Mesenchymal stem cell (in vitro differentiated cells and primary cell): ENCODE results near the gene TSSK2.

ENCODE experiments used
- DNase-seq: peaks from one replicate; pipeline ENCODE4 v3.0.0-alpha.2; 2013
- H2AFZ ChIP-seq: one replicate; pipeline ENCODE4 v1.6.1; 2013; ENCODE audit warnings: low read depth, mild to moderate bottlenecking, control low read depth, inconsistent platforms, low read length, moderate library complexity
- H2AK5ac ChIP-seq: 2 replicates; pipeline ENCODE4 v1.6.1; 2013; ENCODE audit warnings: low read length, moderate library complexity, mild to moderate bottlenecking, inconsistent platforms; ENCODE audit not compliant: severe bottlenecking
- H2BK120ac ChIP-seq: one replicate; pipeline ENCODE4 v1.6.1; 2013; ENCODE audit warnings: low read depth, mild to moderate bottlenecking, inconsistent platforms, low read length, moderate library complexity
- H2BK12ac ChIP-seq, 2 experiments: one replicate each; pipeline ENCODE4 v1.6.1; 2013; ENCODE audit warnings: inconsistent platforms in 2 of 2, low read length in 2 of 2, mild to moderate bottlenecking in 2 of 2, moderate library complexity in 2 of 2, control low read depth in 1 of 2
- H2BK15ac ChIP-seq: one replicate; pipeline ENCODE4 v1.6.1; 2013; ENCODE audit warnings: mild to moderate bottlenecking, low read depth, inconsistent platforms; ENCODE audit not compliant: poor library complexity, severe bottlenecking
- H2BK5ac ChIP-seq: 2 replicates; pipeline ENCODE4 v1.6.1; 2013; ENCODE audit warnings: low read depth, mild to moderate bottlenecking, low read length, control low read depth, inconsistent platforms; ENCODE audit not compliant: poor library complexity, severe bottlenecking
- H3K14ac ChIP-seq, 2 experiments: one replicate each; pipeline ENCODE4 v1.6.1; 2013; ENCODE audit warnings: inconsistent platforms in 2 of 2, low read length in 2 of 2, control low read depth in 1 of 2, mild to moderate bottlenecking in 1 of 2, moderate library complexity in 1 of 2
- H3K18ac ChIP-seq, 2 experiments: one replicate each; pipeline ENCODE4 v1.6.1; 2013; ENCODE audit warnings: inconsistent platforms in 2 of 2, low read length in 2 of 2, control low read depth in 1 of 2, low read depth in 1 of 2, mild to moderate bottlenecking in 1 of 2
- H3K23ac ChIP-seq, 2 experiments: one replicate each; pipeline ENCODE4 v1.6.1; 2013; ENCODE audit warnings: inconsistent platforms in 2 of 2, low read length in 2 of 2, mild to moderate bottlenecking in 2 of 2, moderate library complexity in 2 of 2, control low read depth in 1 of 2
- H3K27ac ChIP-seq: 2 replicates; pipeline ENCODE4 v1.5.1; 2013; ENCODE audit warnings: mild to moderate bottlenecking, moderate library complexity, low read length, control low read depth, inconsistent platforms; ENCODE audit not compliant: poor library complexity, severe bottlenecking
- H3K27me3 ChIP-seq, 2 experiments: 2 replicates each; pipeline versions ENCODE4 v1.6.1 to v1.7.0; 2013; ENCODE audit warnings: low read length in 2 of 2, mild to moderate bottlenecking in 2 of 2, moderate library complexity in 2 of 2, control low read depth in 1 of 2, inconsistent platforms in 1 of 2; ENCODE audit not compliant: control insufficient read depth in 1 of 2, insufficient read depth in 1 of 2
- H3K36me3 ChIP-seq, 2 experiments: 2 replicates each; pipeline versions ENCODE4 v1.6.1 to v1.7.0; 2013; ENCODE audit warnings: low read length in 2 of 2, control low read depth in 1 of 2, inconsistent platforms in 1 of 2, low read depth in 1 of 2, mild to moderate bottlenecking in 1 of 2; ENCODE audit not compliant: insufficient read depth in 2 of 2, control insufficient read depth in 1 of 2
- H3K4ac ChIP-seq, 2 experiments: one replicate each; pipeline ENCODE4 v1.6.1; 2013; ENCODE audit warnings: inconsistent platforms in 2 of 2, low read length in 2 of 2, mild to moderate bottlenecking in 2 of 2, moderate library complexity in 2 of 2, control low read depth in 1 of 2, low read depth in 1 of 2
- H3K4me1 ChIP-seq: 2 replicates; pipeline ENCODE4 v1.6.1; 2013; ENCODE audit warnings: low read depth, low read length, control low read depth; ENCODE audit not compliant: control insufficient read depth, insufficient read depth
- H3K4me2 ChIP-seq: 2 replicates; pipeline ENCODE4 v1.6.1; 2013; ENCODE audit warnings: low read length, mild to moderate bottlenecking, inconsistent platforms; ENCODE audit not compliant: poor library complexity, severe bottlenecking
- H3K4me3 ChIP-seq, 2 experiments: 2 replicates each; pipeline versions ENCODE4 v1.5.1 to v1.7.0; 2013; ENCODE audit warnings: low read length in 2 of 2, mild to moderate bottlenecking in 2 of 2, control low read depth in 1 of 2, low read depth in 1 of 2; ENCODE audit not compliant: insufficient read depth in 1 of 2
- H3K79me1 ChIP-seq: replicated peaks from 2 replicates; pipeline ENCODE4 v1.6.1; 2013; ENCODE audit warnings: mild to moderate bottlenecking, control low read depth, low read length, inconsistent platforms; ENCODE audit not compliant: poor library complexity, severe bottlenecking
- H3K9ac ChIP-seq: 2 replicates; pipeline ENCODE4 v1.7.0; 2013; ENCODE audit warnings: mild to moderate bottlenecking, low read length, moderate library complexity
- H3K9me3 ChIP-seq: 2 replicates; pipeline ENCODE4 v1.7.0; 2013; ENCODE audit warnings: mild to moderate bottlenecking, low read length; ENCODE audit not compliant: control insufficient read depth
- H4K8ac ChIP-seq: one replicate; pipeline ENCODE4 v1.6.1; 2013; ENCODE audit warnings: inconsistent platforms, mild to moderate bottlenecking, low read length, moderate library complexity
- H4K91ac ChIP-seq: one replicate; pipeline ENCODE4 v1.6.1; 2013; ENCODE audit warnings: mild to moderate bottlenecking, low read length, inconsistent platforms
- WGBS: methylation state at CpG from one replicate; pipeline ENCODE4 v1.1.7; 2013; ENCODE audit warnings: mixed read lengths; 5-methylcytosine and 5-hydroxymethylcytosine counted together

The TSSK2 gene

GRCh38 chr22:19176732-19177131, 45.6 kb downstream of the TSSK2 start:
- H3K23ac ChIP-seq, result peak overlapping the region in 1 of 2 experiments; percentile 73
- 92% methylated on average over 12 of the region's 12 CpGs for WGBS

GRCh38 chr22:19177164-19178064, 46.3 kb downstream of the TSSK2 start:
- Histone ChIP-seq H3K9me3 (no peaks in the 10 kb centered on the region), H2BK15ac (no peak overlapping the region), H3K14ac (peak overlapping the region in 1 of 2 experiments; percentile 96), H3K9ac (peak overlapping the region; percentile 81), H3K36me3 (peaks cover 15 to 51% of the 10 kb centered on the region in 2 experiments), H2BK12ac (peak overlapping the region in 1 of 2 experiments; percentile 72), H3K4me1 (peaks cover 59% of the 10 kb centered on the region), H2AFZ (no peak overlapping the region), H3K27me3 (no peaks in the 10 kb centered on the region), H3K18ac (peak overlapping the region; percentile 81 to 95), H2AK5ac (no peak overlapping the region), H4K8ac (peak overlapping the region; percentile 55), H3K79me1 (peaks cover 14% of the 10 kb centered on the region), H3K4me3 (peak overlapping the region; percentile 82 to 90), H4K91ac (peak overlapping the region; percentile 90), H3K23ac (peak overlapping the region in 1 of 2 experiments; percentile 93), H3K27ac (no peak overlapping the region), H3K4ac (peak overlapping the region; percentile 57 to 93), H2BK5ac (no peak overlapping the region), H2BK120ac (no peak overlapping the region), H3K4me2 (peak overlapping the region; percentile 88)
- DNase-seq, result no peak
- 35% methylated on average over 55 of the region's 55 CpGs for WGBS

More at GRCh38 chr22:19176732-19177131, 45.6 kb downstream of the TSSK2 start:
- peak overlapping the region in 1 of 2 experiments; percentile 13 for H3K18ac ChIP-seq
- no peak overlapping the region for H2BK15ac ChIP-seq
- DNase-seq, result no peak
- H2AFZ ChIP-seq, result no peak overlapping the region
- H3K9ac ChIP-seq, result peak overlapping the region; percentile 81
- peaks cover 62% of the 10 kb centered on the region for H3K4me1 ChIP-seq
- H3K36me3 ChIP-seq, result peaks cover 15 to 51% of the 10 kb centered on the region in 2 experiments
- peak overlapping the region; percentile 12 to 82 for H3K4me3 ChIP-seq
- no peak overlapping the region for H2BK120ac ChIP-seq
- no peak overlapping the region for H4K91ac ChIP-seq
- no peaks in the 10 kb centered on the region for H3K9me3 ChIP-seq
- H3K4me2 ChIP-seq, result peak overlapping the region; percentile 88
- H4K8ac ChIP-seq, result no peak overlapping the region
- H3K27ac ChIP-seq, result no peak overlapping the region
- H3K14ac ChIP-seq, result peak overlapping the region in 1 of 2 experiments; percentile 44
- peak overlapping the region in 1 of 2 experiments; percentile 93 for H3K4ac ChIP-seq
- H3K27me3 ChIP-seq, result no peaks in the 10 kb centered on the region
- no peak overlapping the region for H2BK5ac ChIP-seq
- H2BK12ac ChIP-seq, result no peak overlapping the region
- H3K79me1 ChIP-seq, result peaks cover 14% of the 10 kb centered on the region
- peak overlapping the region; percentile 6 for H2AK5ac ChIP-seq

DNA sequence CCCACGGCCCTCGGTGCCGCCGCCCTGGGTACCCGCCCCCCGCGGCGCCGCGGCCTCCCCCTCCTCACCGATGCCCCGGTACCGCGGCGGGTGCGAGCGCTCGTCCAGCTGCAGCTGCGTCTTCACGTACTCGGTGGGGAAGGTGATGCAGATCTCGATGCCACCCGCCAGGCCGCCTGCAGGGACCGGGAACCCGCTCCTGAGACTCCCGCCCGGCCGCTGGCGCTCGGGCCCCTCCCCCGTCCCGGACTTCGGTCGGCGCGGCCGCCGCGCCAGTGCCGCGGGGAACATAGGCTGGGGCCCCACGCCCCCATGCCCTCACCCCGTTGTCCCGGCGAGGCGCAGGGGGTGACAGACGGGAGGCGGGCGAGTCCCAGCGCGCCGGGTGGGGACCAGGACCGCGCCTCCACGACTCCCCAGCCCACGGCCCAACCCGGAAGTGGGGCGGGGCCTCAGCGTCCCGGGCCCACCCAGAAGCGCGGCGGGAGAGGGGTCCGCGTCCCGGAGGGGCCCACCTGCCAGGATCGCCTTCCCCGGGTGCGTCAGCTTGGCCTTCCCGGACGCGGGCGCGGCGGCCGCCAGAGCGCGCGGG, 47.1 kb downstream of the TSSK2 start:
- Histone ChIP-seq H3K4me3 (peak overlapping the region; percentile 82 to 90), H3K9me3 (no peaks in the 10 kb centered on the region), H3K4me2 (peak overlapping the region; percentile 88), H2AFZ (peak overlapping the region; percentile 56), H3K36me3 (peaks cover 15 to 52% of the 10 kb centered on the region in 2 experiments), H2AK5ac (no peak overlapping the region), H4K91ac (peak overlapping the region; percentile 90), H3K27me3 (no peaks in the 10 kb centered on the region), H3K79me1 (peaks cover 14% of the 10 kb centered on the region), H2BK12ac (peak overlapping the region in 1 of 2 experiments; percentile 72), H2BK120ac (peak overlapping the region; percentile 82), H3K9ac (peak overlapping the region; percentile 81), H3K18ac (peak overlapping the region; percentile 81 to 95), H3K23ac (peak overlapping the region in 1 of 2 experiments; percentile 93), H3K27ac (no peak overlapping the region), H2BK5ac (peak overlapping the region; percentile 33), H3K4me1 (peaks cover 51% of the 10 kb centered on the region), H2BK15ac (peak overlapping the region; percentile 71), H3K14ac (peak overlapping the region in 1 of 2 experiments; percentile 96), H4K8ac (peak overlapping the region; percentile 76), H3K4ac (peak overlapping the region; percentile 57 to 93)
- DNase-seq, result peak; percentile 51
- WGBS, result 0% methylated on average over 40 of the region's 80 CpGs
